Astrocyte of the hippocampus (primary cell): Measurements from ENCODE around the gene NTM.

Source experiments
- DNase-seq: peaks from one replicate; pipeline ENCODE4 v3.0.0; 2011; ENCODE audit warnings: low read depth, low spot score

NTM gene

DNA sequence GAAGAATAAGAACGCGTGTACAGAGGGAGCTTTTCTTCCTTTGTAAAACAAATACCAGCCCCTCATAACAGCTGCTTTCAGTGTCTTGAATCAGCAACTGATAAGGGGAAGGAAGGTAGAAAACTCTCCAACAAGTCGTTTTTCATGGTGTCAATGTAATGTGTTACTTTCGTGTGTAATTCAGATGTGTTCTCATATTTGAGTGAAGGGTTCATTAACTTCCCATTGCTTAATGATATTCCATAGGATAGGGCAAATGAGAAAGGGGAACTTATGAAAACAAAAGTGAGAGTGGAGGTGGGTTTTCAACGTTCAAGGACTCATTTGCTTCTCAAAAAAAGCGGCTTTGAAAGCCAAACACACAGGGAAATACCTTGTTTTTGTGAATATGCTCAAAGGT is 452.1 kb downstream of the NTM start:
- no peak for DNase-seq

DNA sequence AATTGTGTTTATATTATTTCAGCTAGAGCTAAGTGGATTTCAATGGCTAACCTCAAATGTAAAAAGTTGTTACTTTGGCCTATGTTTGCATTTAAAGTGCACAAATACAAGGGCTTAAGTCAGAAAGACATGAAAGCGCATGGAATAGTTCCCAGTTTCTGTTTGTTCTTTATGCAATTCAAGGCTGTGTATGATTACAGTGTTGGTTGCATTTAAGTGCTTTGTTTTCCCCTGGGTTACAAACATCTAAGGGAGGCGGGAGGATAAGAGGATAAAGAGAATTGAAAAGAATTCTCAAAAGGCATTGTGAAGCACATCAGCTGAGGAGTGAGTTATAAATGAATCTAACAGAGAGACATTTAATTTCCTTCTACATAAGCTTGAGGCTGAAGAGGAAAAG is 453.4 kb downstream of the NTM start:
- peak; percentile 18 for DNase-seq

DNA sequence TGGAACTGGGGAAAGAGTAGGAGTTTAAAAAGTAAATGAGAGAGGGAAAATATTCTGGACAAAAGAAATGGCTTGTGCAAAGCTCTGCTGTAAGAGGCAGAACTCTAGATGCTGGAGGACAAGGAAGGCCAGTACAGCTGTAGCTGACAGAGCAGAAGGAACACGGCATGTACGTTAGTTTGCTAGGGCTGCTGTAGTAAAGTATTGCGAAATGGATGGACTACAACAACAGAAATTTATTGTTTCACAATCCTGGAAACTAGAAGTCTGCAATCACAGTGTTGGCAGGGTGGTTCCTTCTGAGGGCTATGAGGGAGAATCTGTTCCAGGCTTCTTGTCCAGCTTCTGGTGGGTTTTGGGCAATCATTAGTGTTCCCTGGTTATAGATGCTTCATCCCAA is 454.4 kb downstream of the NTM start:
- no peak for DNase-seq

GRCh38 chr11:131827430-131827829 is 457.0 kb downstream of the NTM start:
- no peak for DNase-seq

DNA sequence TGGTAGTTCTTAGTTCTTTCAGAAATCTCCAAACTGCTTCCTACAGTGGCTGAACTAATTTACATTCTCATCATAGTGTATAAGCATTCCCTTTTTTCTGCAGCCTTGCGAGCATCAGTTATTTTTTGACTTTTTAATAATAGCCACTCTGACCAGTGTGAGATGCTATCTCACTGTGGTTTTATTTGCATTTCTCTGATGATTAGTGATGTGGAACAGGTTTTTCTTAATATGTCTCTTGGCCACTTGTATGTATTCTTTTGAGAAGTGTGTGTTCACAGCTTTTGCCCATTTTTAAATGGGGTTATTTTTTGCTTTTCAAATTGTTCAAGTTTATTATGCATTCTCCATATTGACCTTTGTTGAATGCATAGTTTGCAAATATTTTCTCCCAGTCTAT is 459.3 kb downstream of the NTM start:
- no peak for DNase-seq

- DNase-seq, result no peak
Measured at GRCh38 chr11:131832079-131832478, 461.7 kb downstream of the NTM start.

GRCh38 chr11:131833366-131833765 is 463.0 kb downstream of the NTM start:
- no peak for DNase-seq

- DNase-seq, result no peak
Measured at GRCh38 chr11:131837562-131837961, 467.1 kb downstream of the NTM start.

DNA sequence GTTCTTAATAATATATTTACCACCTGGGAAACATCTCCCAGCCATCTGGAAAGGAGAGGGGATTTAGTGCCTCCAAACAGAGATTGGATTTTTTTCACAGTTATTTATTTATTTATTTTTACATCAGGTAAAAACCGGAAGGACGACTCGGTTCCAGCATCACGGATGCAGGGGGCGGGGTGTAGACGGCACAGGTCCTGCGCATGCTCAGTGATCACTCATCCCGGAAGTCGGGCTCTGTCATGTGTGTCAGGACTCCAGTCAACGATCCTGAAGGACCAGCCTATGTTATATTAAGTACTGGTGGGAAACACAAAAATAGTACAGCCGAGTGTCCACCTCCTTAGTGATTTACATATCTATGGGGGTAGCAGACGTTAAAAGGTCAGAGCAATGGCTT is 467.6 kb downstream of the NTM start:
- DNase-seq, result no peak

DNA sequence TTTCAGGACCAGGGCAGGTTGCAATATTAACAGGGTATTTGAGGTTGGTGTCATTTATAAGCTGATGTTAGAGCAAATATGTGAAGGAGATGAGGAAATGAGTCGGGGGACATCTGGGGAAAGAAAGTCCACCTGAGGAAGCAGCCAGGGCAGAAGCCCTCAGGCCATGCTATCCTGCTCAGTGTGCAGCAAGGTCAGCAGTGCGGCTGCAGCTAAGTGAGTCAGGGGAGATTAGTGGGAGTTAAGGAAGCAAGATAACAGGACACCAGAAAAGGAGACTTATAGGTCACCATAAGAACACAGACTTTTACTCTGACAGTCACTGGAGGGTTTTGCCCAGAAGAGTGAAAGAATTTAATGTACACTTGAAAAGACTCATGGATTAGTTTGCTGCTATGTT is 468.9 kb downstream of the NTM start:
- DNase-seq, result no peak

DNA sequence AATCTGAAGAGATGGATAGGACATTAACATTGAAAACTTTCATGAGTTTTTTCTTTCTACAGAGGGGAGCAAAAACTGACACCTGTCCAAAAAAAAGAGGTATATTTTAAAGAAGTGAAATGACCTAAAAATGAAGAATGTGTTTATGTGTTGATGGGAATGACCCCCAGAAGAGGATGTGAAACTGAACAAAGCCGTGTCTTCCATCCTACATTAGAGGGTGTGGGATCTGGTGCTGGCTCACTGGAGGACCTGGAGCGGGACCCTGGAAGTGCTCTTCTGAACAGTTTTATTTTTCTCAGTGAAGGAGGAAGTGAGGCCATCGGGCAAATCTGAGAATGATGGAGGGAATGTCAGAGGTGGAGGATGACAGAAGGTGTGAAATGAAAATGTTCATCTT is 470.1 kb downstream of the NTM start:
- DNase-seq, result no peak

DNA sequence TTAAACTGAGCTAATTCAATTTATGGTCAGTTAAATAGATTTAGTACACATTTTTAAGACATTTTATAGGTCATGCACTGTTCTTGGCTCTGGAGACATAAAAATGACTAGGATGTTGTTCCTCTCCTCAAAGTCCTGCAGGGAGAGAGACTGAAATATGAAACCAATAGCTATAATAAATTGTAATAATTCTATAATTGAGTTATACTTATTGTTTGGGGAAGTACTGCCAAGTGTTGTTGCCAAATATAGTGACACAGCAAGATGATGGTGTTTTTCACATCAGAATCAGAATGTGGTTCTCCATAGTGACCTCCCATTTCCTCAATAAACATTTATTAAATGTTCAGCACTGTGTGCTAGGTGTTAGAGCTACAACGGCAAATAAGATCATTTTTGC is 470.6 kb downstream of the NTM start:
- DNase-seq, result no peak

DNA sequence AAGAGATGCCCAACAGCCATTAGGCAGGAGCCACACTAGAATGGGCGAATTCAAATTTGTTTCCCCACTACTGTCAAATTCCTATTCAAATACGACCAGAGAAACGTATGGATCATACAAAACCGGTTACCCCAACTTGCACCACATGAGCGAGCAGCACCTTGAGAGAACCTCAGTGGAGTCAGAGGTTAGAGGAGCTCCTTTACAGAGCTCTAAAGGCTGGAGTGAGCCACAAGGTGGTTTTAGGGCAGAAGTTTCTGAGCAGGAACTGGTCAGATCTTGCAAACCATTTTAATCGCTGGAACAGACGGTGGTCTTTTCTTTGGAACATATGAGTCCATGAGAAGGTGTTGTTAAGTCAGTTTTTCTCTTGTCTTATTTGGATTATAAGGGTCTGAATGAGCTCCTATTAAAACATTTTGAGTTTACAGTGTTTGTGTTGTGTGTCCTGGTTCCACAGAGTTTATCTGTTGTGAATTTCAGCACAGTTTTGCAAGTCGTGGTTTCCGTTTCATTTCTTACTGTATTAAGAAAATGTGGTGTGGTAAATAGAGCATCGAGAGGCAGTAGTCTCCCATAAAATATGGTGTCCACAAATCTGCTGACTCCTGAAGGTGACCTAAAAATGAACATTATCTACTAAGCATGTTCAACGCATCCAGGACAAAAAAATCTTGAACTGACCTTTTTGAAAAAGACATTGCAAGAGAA is 471.7 kb downstream of the NTM start:
- DNase-seq, result no peak

DNA sequence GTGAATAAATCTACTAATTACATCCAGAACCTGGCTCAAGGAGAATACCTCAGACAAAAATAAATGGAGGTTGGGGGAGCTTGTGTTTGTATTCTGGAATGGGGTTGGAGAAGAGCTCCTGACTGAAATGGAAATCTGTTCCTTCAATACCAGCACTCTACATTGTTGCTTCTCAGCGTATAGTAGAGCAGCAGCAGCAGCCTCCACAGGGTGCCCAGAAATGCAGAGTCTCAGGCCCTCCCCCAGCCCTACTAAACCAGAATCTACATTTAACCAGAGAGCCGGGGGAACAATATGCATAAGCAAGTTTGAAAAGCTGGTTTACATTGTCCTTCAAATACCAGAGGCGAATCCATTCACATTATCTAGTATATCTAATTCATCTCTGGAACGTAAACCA is 474.8 kb downstream of the NTM start:
- no peak for DNase-seq

GRCh38 chr11:131849485-131849884 is 479.1 kb downstream of the NTM start:
- DNase-seq, result no peak

GRCh38 chr11:131850507-131850906 is 480.1 kb downstream of the NTM start:
- no peak for DNase-seq

- DNase-seq, result no peak
Measured at GRCh38 chr11:131851964-131852755, 481.7 kb downstream of the NTM start.

DNA sequence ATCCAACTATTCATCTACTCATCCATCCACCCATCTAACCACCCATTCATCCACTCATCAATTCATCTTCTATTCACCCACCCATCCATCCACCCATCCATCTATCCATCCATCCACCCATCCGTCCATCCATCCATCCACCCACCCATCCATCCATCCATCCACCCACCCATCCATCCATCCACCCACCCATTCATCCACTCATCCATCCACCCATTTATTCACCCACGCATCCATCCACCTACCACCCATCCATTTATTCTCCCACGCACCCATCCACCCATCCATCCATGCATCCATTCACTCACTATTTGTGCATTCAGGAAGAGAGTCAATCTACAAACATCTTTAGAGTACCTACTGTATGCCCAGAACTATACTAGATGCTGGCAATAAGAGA is 482.3 kb downstream of the NTM start:
- no peak for DNase-seq

GRCh38 chr11:131854391-131854790 is 484.0 kb downstream of the NTM start:
- no peak for DNase-seq

- DNase-seq, result no peak
Measured at GRCh38 chr11:131855320-131855719, 484.9 kb downstream of the NTM start.

DNA sequence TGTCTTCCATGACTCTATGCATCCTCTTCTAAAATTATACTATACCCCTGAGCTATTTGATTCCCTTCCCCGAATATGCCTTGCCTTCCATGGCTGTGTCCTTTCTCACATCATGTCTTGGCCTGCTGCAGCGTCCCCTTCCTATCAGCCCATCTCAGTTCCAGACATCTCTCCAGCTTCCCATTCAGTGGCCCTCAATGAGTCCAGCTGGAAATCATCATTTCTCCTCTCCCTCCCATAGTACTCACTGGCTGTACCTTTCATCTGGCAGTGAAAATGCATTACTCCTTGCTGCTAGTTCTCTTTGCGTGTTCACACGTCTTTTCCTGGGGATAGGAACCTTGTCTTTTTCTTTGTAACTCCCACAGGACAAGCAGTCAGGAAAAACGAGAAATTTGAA is 486.8 kb downstream of the NTM start:
- no peak for DNase-seq

DNA sequence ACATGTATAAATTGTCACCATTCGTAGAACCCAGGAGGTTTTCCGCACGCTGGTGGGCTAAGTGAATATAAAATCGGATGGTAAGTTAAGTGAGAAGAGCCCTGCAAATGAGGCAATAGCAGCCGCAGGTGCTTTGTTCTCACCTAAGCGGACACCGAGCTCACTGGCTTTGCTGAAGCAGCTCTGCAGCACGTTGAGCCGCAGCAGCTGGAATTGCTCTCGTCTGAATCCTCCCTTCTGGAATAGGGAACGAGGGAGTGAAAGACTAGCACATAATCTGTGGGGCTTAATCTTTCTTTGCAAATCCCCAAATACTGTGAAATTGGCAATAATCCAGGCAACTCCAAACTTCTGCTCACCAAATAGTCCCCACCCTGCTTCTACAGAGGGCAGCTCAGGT is 488.1 kb downstream of the NTM start:
- no peak for DNase-seq

- peak; percentile 16 for DNase-seq
Measured at GRCh38 chr11:131859538-131860210, 489.3 kb downstream of the NTM start.
